ENCODE results near the gene MACROD2.

DNA sequence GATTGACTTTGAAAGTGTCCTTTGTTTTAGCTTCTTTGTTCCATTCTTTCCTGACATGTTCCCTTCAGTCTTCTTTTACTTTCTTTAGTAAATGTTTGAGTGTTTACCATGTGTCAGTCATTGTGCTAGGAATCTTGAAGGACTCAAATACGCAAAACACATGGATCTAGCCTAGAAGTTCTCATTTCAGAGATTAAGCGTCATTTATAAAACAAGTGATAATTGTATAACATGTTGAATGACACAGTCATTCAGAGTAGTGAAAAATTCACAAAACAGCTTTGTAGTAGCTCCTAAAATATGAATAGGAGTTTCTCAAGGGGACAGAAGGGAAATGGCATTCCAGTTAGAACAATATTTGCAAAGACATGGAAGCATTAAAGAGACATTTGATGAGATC, 66.9 kb downstream of the MACROD2 start:
- TF ChIP-seq, protein P1, sequence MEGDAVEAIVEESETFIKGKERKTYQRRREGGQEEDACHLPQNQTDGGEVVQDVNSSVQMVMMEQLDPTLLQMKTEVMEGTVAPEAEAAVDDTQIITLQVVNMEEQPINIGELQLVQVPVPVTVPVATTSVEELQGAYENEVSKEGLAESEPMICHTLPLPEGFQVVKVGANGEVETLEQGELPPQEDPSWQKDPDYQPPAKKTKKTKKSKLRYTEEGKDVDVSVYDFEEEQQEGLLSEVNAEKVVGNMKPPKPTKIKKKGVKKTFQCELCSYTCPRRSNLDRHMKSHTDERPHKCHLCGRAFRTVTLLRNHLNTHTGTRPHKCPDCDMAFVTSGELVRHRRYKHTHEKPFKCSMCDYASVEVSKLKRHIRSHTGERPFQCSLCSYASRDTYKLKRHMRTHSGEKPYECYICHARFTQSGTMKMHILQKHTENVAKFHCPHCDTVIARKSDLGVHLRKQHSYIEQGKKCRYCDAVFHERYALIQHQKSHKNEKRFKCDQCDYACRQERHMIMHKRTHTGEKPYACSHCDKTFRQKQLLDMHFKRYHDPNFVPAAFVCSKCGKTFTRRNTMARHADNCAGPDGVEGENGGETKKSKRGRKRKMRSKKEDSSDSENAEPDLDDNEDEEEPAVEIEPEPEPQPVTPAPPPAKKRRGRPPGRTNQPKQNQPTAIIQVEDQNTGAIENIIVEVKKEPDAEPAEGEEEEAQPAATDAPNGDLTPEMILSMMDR (conservative IDR thresholded peaks at IDR 0.05): no peak
- TF ChIP-seq ZFX (IDR thresholded peaks at IDR 0.05): no peak
